Right lobe of liver (tissue), 4 donors: ENCODE data around the gene ACADL.

Experiments
- POLR2A ChIP-seq: fragments of 450-650 bp; IDR thresholded peaks from one replicate; pipeline ENCODE4 v1.6.1; 2017; ENCODE audit warnings: antibody characterized with exemption, mild to moderate bottlenecking
- TF ChIP-seq, protein P1 (sequence below), 4 donors: fragments of 200-600 bp in 3 of 4; fragments of 450-650 bp in 1 of 4; IDR thresholded peaks; one replicate each; pipeline versions ENCODE4 v1.5.1 to v1.8.0; 2016 to 2022; ENCODE audit warnings: antibody characterized with exemption in 4 of 4, mild to moderate bottlenecking in 2 of 4
- donor health status: DM: no; HTN: no; CAD: no.
- donor health status: DM: no; HTN: no; CAD: no.
- donor health status: DM: no; HTN: yes; CAD: no.

DNA sequence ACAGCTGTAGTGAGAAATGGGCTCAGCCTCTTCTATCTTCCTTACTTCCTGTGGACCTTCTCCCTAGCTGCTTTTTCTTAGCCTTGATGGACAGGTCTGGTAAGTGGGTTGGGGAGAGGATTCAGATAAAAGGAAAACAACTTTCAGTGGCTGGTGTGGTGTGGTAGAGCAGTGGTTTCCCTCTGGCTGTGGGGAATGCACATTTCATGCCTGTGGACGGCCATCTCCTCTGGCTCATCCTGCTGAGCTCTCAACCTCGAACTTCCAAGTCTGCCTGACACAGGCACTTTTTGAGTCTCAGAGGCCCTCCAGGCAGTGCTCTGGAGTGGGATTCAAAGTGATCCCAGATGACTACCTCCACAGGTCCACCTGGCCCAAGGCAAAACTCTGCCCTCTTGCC is 38.6 kb upstream of the ACADL start:
- TF ChIP-seq, protein P1, sequence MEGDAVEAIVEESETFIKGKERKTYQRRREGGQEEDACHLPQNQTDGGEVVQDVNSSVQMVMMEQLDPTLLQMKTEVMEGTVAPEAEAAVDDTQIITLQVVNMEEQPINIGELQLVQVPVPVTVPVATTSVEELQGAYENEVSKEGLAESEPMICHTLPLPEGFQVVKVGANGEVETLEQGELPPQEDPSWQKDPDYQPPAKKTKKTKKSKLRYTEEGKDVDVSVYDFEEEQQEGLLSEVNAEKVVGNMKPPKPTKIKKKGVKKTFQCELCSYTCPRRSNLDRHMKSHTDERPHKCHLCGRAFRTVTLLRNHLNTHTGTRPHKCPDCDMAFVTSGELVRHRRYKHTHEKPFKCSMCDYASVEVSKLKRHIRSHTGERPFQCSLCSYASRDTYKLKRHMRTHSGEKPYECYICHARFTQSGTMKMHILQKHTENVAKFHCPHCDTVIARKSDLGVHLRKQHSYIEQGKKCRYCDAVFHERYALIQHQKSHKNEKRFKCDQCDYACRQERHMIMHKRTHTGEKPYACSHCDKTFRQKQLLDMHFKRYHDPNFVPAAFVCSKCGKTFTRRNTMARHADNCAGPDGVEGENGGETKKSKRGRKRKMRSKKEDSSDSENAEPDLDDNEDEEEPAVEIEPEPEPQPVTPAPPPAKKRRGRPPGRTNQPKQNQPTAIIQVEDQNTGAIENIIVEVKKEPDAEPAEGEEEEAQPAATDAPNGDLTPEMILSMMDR (IDR thresholded peaks at IDR 0.05): no peak
- TF ChIP-seq POLR2A: no peak
